Neural progenitor cell (in vitro differentiated cells): ENCODE data around the gene VKORC1.

Experiments
- EZH2phosphoT487 ChIP-seq: fragments of 200-600 bp; sonication (generic); IDR thresholded peaks from 2 replicates; pipeline ENCODE4 v1.6.1; 2017; ENCODE audit warnings: antibody characterized with exemption
- TF ChIP-seq, protein P1 (sequence below): fragments of 200-600 bp; sonication (generic); IDR thresholded peaks from 2 replicates; pipeline ENCODE4 v1.5.1; 2017; ENCODE audit warnings: antibody characterized with exemption, mild to moderate bottlenecking

DNA sequence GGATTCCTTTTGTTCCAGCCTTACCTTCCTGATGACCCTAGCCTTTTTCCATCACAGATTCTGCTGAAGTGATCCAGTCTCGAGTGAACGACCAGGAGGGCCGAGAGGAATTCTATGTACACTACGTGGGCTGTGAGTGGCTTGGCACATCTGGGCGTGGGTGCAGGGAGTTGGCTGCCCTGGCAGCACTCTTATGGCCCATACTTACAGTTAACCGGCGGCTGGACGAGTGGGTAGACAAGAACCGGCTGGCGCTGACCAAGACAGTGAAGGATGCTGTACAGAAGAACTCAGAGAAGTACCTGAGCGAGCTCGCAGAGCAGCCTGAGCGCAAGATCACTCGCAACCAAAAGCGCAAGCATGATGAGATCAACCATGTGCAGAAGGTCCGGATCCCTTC lies 25.5 kb upstream of the VKORC1 start:
- TF ChIP-seq, protein P1, sequence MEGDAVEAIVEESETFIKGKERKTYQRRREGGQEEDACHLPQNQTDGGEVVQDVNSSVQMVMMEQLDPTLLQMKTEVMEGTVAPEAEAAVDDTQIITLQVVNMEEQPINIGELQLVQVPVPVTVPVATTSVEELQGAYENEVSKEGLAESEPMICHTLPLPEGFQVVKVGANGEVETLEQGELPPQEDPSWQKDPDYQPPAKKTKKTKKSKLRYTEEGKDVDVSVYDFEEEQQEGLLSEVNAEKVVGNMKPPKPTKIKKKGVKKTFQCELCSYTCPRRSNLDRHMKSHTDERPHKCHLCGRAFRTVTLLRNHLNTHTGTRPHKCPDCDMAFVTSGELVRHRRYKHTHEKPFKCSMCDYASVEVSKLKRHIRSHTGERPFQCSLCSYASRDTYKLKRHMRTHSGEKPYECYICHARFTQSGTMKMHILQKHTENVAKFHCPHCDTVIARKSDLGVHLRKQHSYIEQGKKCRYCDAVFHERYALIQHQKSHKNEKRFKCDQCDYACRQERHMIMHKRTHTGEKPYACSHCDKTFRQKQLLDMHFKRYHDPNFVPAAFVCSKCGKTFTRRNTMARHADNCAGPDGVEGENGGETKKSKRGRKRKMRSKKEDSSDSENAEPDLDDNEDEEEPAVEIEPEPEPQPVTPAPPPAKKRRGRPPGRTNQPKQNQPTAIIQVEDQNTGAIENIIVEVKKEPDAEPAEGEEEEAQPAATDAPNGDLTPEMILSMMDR: no peak
- TF ChIP-seq EZH2phosphoT487: no peak
